IMR-90 (cell line): Measurements from ENCODE around the gene NMNAT3. TPM values are rescaled to one million over a fixed set of nuclear protein-coding genes. Genes with fewer than 3 reads are reported as not detected.

Experiments
- ATAC-seq: fragments of 200-7000 bp; cut with Tn5 transposase; 2 replicates; pipeline ENCODE4 v1.9.1; 2020; ENCODE audit warnings: low read depth, mild to moderate bottlenecking, moderate library complexity
- BruUV-seq: library from RNA; stranded (reverse); fragments of 400-500 nt; replicated peaks from 2 replicates; lab custom pipeline; 2021; lab: Mats Ljungman, UMichigan
- CTCF ChIA-PET: fragments of 300-600 bp; formaldehyde crosslinking; extraction: SDS; loops from one replicate; lab custom pipeline; 2021; ENCODE audit warnings: antibody characterized with exemption; lab: Yijun Ruan, JAX
- POLR2A ChIA-PET: fragments of 300-600 bp; sonication (Branson Sonifier 250); formaldehyde crosslinking; loops from one replicate; lab custom pipeline; 2022; ENCODE audit warnings: antibody characterized with exemption; ENCODE audit not compliant: unreplicated experiment; lab: Charles Lee
- DNase-seq: peaks from one replicate; pipeline ENCODE4 v3.0.0; 2013
- H2AFZ ChIP-seq: replicated peaks from 2 replicates; pipeline ENCODE3; 2013; ENCODE audit warnings: low read length, mild to moderate bottlenecking; ENCODE audit not compliant: poor library complexity
- H2AK5ac ChIP-seq: 2 replicates; pipeline ENCODE4 v1.6.1; 2013; ENCODE audit warnings: low read depth, low read length, inconsistent platforms
- H2AK9ac ChIP-seq: replicated peaks from 2 replicates; pipeline ENCODE3; 2013; ENCODE audit warnings: mild to moderate bottlenecking, low read depth, low read length, moderate library complexity; ENCODE audit not compliant: poor library complexity
- H2BK120ac ChIP-seq: 2 replicates; pipeline ENCODE4 v1.6.1; 2013; ENCODE audit warnings: low read depth, low read length, inconsistent platforms
- H2BK15ac ChIP-seq: 3 replicates; pipeline ENCODE4 v1.6.1; 2013; ENCODE audit warnings: low read depth, low read length, inconsistent platforms
- H2BK20ac ChIP-seq: 2 replicates; pipeline ENCODE4 v1.6.1; 2013; ENCODE audit warnings: low read depth, mild to moderate bottlenecking, inconsistent platforms, low read length, moderate library complexity
- H2BK5ac ChIP-seq: 2 replicates; pipeline ENCODE4 v1.6.1; 2013; ENCODE audit warnings: mild to moderate bottlenecking, low read depth, low read length, inconsistent platforms; ENCODE audit not compliant: poor library complexity, severe bottlenecking
- H3K14ac ChIP-seq: replicated peaks from 2 replicates; pipeline ENCODE4 v1.6.1; 2013; ENCODE audit warnings: low read depth, low read length, inconsistent platforms
- H3K18ac ChIP-seq: 2 replicates; pipeline ENCODE4 v1.6.1; 2013; ENCODE audit warnings: low read depth, low read length, control low read depth
- H3K23ac ChIP-seq: 2 replicates; pipeline ENCODE4 v1.6.1; 2013; ENCODE audit warnings: low read depth, low read length, inconsistent platforms
- H3K27ac ChIP-seq: 2 replicates; pipeline ENCODE4 v1.5.1; 2013; ENCODE audit warnings: mild to moderate bottlenecking, control low read depth, low read length; ENCODE audit not compliant: insufficient read depth
- H3K27me3 ChIP-seq: 2 replicates; pipeline ENCODE4 v1.6.1; 2013; ENCODE audit warnings: low read length; ENCODE audit not compliant: control insufficient read depth, insufficient read depth
- H3K36me3 ChIP-seq: 2 replicates; pipeline ENCODE4 v1.6.1; 2013; ENCODE audit warnings: low read length, mixed read lengths; ENCODE audit not compliant: control insufficient read depth, insufficient read depth
- H3K4ac ChIP-seq: 2 replicates; pipeline ENCODE4 v1.6.1; 2013; ENCODE audit warnings: low read depth, low read length, inconsistent platforms
- H3K4me1 ChIP-seq: 2 replicates; pipeline ENCODE4 v1.6.1; 2013; ENCODE audit warnings: low read length, mixed read lengths; ENCODE audit not compliant: control insufficient read depth, insufficient read depth
- H3K4me2 ChIP-seq: 2 replicates; pipeline ENCODE4 v1.6.1; 2013; ENCODE audit warnings: low read depth, mild to moderate bottlenecking, control low read depth, low read length, moderate library complexity
- H3K4me3 ChIP-seq: 2 replicates; pipeline ENCODE4 v1.5.1; 2013; ENCODE audit warnings: low read depth, mild to moderate bottlenecking, control low read depth, low read length, moderate library complexity; ENCODE audit not compliant: insufficient read depth
- H3K56ac ChIP-seq: 2 replicates; pipeline ENCODE4 v1.6.1; 2013; ENCODE audit warnings: low read length, inconsistent platforms; ENCODE audit not compliant: insufficient read depth; ENCODE audit errors: extremely low read depth
- H3K79me1 ChIP-seq, 2 experiments: 2 replicates each; pipeline ENCODE4 v1.6.1; 2013; ENCODE audit warnings: low read length in 2 of 2, inconsistent platforms in 1 of 2, low read depth in 1 of 2
- H3K9ac ChIP-seq: 2 replicates; pipeline ENCODE4 v1.6.1; 2013; ENCODE audit warnings: low read depth, low read length, control low read depth
- H3K9me1 ChIP-seq: 2 replicates; pipeline ENCODE4 v1.6.1; 2013; ENCODE audit warnings: low read length, inconsistent platforms; ENCODE audit not compliant: insufficient read depth
- H3K9me3 ChIP-seq: 2 replicates; pipeline ENCODE4 v1.6.1; 2013; ENCODE audit warnings: low read length; ENCODE audit not compliant: control insufficient read depth, insufficient read depth
- H4K20me1 ChIP-seq: 2 replicates; pipeline ENCODE4 v1.6.1; 2013; ENCODE audit warnings: low read length, inconsistent platforms; ENCODE audit not compliant: insufficient read depth
- H4K5ac ChIP-seq: 2 replicates; pipeline ENCODE4 v1.6.1; 2013; ENCODE audit warnings: mild to moderate bottlenecking, low read depth, low read length, control low read depth
- H4K8ac ChIP-seq, 2 experiments: 2 replicates each; pipeline ENCODE4 v1.6.1; 2013; ENCODE audit warnings: low read depth in 2 of 2, low read length in 2 of 2, control low read depth in 1 of 2, inconsistent platforms in 1 of 2
- H4K91ac ChIP-seq: 2 replicates; pipeline ENCODE4 v1.6.1; 2013; ENCODE audit warnings: low read depth, low read length, inconsistent platforms; ENCODE audit not compliant: insufficient read depth
- ELK1 ChIP-seq: fragments of 150-350 bp; IDR thresholded peaks from 2 replicates; pipeline ENCODE4 v1.6.1; 2016; ENCODE audit warnings: low read depth, mild to moderate bottlenecking, low read length, moderate library complexity, borderline replicate concordance
- MAFK ChIP-seq: IDR thresholded peaks from 2 replicates; pipeline ENCODE4 v1.6.1; 2012; ENCODE audit warnings: low read depth, low read length, improper control_type of control experiment
- MAZ ChIP-seq: IDR thresholded peaks from 2 replicates; pipeline ENCODE4 v1.6.1; 2012; ENCODE audit warnings: low read depth, mild to moderate bottlenecking, low read length, improper control_type of control experiment, moderate library complexity, borderline replicate concordance
- MXI1 ChIP-seq: IDR thresholded peaks from 2 replicates; pipeline ENCODE4 v1.6.1; 2012; ENCODE audit warnings: low read depth, mild to moderate bottlenecking, low read length, moderate library complexity, borderline replicate concordance
- POLR2A ChIP-seq: IDR thresholded peaks from 2 replicates; pipeline ENCODE4 v1.6.1; 2012; ENCODE audit warnings: mild to moderate bottlenecking, low read depth, low read length
- RAD21 ChIP-seq: IDR thresholded peaks from 2 replicates; pipeline ENCODE4 v1.6.1; 2012; ENCODE audit warnings: low read length, improper control_type of control experiment
- RCOR1 ChIP-seq: IDR thresholded peaks from 2 replicates; pipeline ENCODE4 v1.6.1; 2012; ENCODE audit warnings: mild to moderate bottlenecking, low read length, improper control_type of control experiment; ENCODE audit not compliant: insufficient replicate concordance
- RFX5 ChIP-seq: IDR thresholded peaks from 2 replicates; pipeline ENCODE4 v1.8.0; 2012; ENCODE audit warnings: low read depth, mild to moderate bottlenecking, low read length, moderate library complexity
- USF2 ChIP-seq: fragments of 150-350 bp; IDR thresholded peaks from 2 replicates; pipeline ENCODE4 v1.6.1; 2017; ENCODE audit warnings: mild to moderate bottlenecking, antibody characterized with exemption, low read length, low read depth
- WGBS, 2 experiments: methylation state at CpG; one replicate each; pipeline versions ENCODE4 v1.1.5 to v1.1.7; 2013; ENCODE audit warnings: missing lambda C conversion rate in 2 of 2; ENCODE audit not compliant: insufficient read length in 1 of 2; ENCODE audit errors: extremely low coverage in 2 of 2; 5-methylcytosine and 5-hydroxymethylcytosine counted together
- dilution Hi-C: fragments of 300-500 bp; cut with HindIII; formaldehyde crosslinking; loops from one replicate; pipeline ENCODE4 v1.14.3; 2018; ENCODE audit warnings: low sequenced_read_pairs; ENCODE audit not compliant: unreplicated experiment
- in situ Hi-C: fragments of 300-500 bp; cut with MboI; formaldehyde crosslinking; loops from 3 replicates; pipeline ENCODE4 v1.14.3; 2019; ENCODE audit warnings: low sequenced_read_pairs, inconsistent platforms, mixed read lengths
- intact Hi-C: fragments of 100-400 bp; cut with micrococcal nuclease; formaldehyde crosslinking; loops from 2 replicates; pipeline ENCODE4 v1.10.0; 2022
- polyA plus RNA-seq, 3 experiments: library from polyadenylated mRNA; depleted of rRNA; stranded (reverse); fragments of >200 nt; gene quantifications; 2 replicates each; pipeline ENCODE4 v1.2.3, GENCODE V29; 2012; ENCODE audit warnings: low replicate concordance in 1 of 3
- total RNA-seq: library from RNA; depleted of rRNA; stranded (reverse); fragments of >200 nt; gene quantifications from 2 replicates; pipeline ENCODE4 v1.2.3, GENCODE V29; 2012

NMNAT3 gene
- total and polyA plus RNA-seq, 2 of the 4 experiments (the other 2 are of a cell fraction), result 0.12 to 0.36 TPM

- ChIA-PET CTCF (no interaction called here), POLR2A (no interaction called here)
- H3K27me3 ChIP-seq, result no peaks in the 10 kb centered on the region
- no peak for DNase-seq
- no peak overlapping the region for H3K9ac ChIP-seq
- in situ Hi-C loops, result no loop called here
- H2BK5ac ChIP-seq, result no peak overlapping the region
- H3K14ac ChIP-seq, result no peak overlapping the region
- H3K9me1 ChIP-seq, result no peaks in the 10 kb centered on the region
- H3K36me3 ChIP-seq, result no peaks in the 10 kb centered on the region
- no peak overlapping the region for H2AK5ac ChIP-seq
- H3K79me1 ChIP-seq, result no peaks in the 10 kb centered on the region
- H4K20me1 ChIP-seq, result no peaks in the 10 kb centered on the region
- H2AK9ac ChIP-seq, result no peak overlapping the region
- no peak overlapping the region for H3K56ac ChIP-seq
- no peak overlapping the region for H3K27ac ChIP-seq
- H3K4me2 ChIP-seq, result no peak overlapping the region
- BruUV-seq, result no TSS peak
- H4K8ac ChIP-seq, result no peak overlapping the region
- no peak overlapping the region for H2BK15ac ChIP-seq
- TF ChIP-seq RAD21, result no peak
- no peak for TF ChIP-seq MAZ
- no peak for TF ChIP-seq ELK1
- no peak for TF ChIP-seq POLR2A
- no peak for TF ChIP-seq RFX5
- no peak for TF ChIP-seq MXI1
- no peak for TF ChIP-seq MAFK
- TF ChIP-seq RCOR1, result no peak
- TF ChIP-seq USF2, result no peak
- no peak overlapping the region for H2BK120ac ChIP-seq
- H4K91ac ChIP-seq, result no peak overlapping the region
- no peaks in the 10 kb centered on the region for H3K9me3 ChIP-seq
- dilution Hi-C loops, result no loop called here
- H4K5ac ChIP-seq, result no peak overlapping the region
- WGBS, 2 experiments, result no CpG with 5 or more reads among the region's 4 CpGs
- no peak for ATAC-seq
- no peak overlapping the region for H3K4me3 ChIP-seq
- H3K4ac ChIP-seq, result no peak overlapping the region
- intact Hi-C loops, result no loop called here
- no peak overlapping the region for H3K23ac ChIP-seq
- no peak overlapping the region for H2BK20ac ChIP-seq
- H2AFZ ChIP-seq, result no peak overlapping the region
- H3K18ac ChIP-seq, result no peak overlapping the region
- no peaks in the 10 kb centered on the region for H3K4me1 ChIP-seq
These were observed 21.7 kb downstream of the NMNAT3 start for GRCh38 chr3:139655909-139656595.
